Measurements from ENCODE around the gene NUCB2.
"Not testable (repeated sequence)": the region's sequence is repeated elsewhere in the genome, so short reads cannot be mapped to it uniquely, and the experiment has no call there.

DNA sequence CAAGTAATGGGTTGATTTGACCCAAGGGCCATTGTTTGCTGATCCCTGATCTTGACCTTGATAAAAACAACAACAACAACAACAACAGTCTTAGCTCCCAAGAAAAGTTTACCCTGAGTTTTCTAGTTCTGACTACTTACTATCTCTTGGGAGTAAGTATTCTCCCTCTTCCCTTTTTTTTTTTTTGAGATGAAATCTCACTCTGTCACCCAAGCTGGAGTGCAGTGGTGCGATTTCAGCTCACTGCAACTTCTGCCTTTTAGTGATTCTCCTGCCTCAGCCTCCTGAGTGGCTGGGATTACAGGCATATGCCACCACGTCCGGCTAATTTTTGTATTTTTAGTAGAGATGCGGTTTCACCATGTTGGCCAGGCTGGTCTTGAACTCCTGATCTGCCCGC, 8.0 kb upstream of the NUCB2 start:
- not testable (repeated sequence) for TF ChIP-seq CTCF (IDR thresholded peaks at IDR 0.05; ENCODE audit: low read depth, low read length); EZH2phosphoT487 (IDR thresholded peaks at IDR 0.05; ENCODE audit: low read depth)

Measured in OCI-LY3 (cell line).